Retinal pigment epithelial cell (primary cell): ENCODE results near the gene NDST1.

Experiments used
- DNase-seq: peaks from one replicate; pipeline ENCODE4 v3.0.0-alpha.2; 2010; ENCODE audit warnings: low read depth
- H3K4me3 ChIP-seq: 2 replicates; pipeline ENCODE4 v1.5.1; 2011; ENCODE audit warnings: mild to moderate bottlenecking, low read length, control low read depth, moderate library complexity
- TF ChIP-seq, protein P1 (sequence below): conservative IDR thresholded peaks from 2 replicates; pipeline ENCODE4 v1.5.1; 2011; ENCODE audit warnings: low read depth, low read length, control low read depth, inconsistent platforms

Gene NDST1

GRCh38 chr5:150600616-150601490 is 92.9 kb downstream of the NDST1 start:
- H3K4me3 ChIP-seq, result no peak overlapping the region

GRCh38 chr5:150601491-150602345 is 93.8 kb downstream of the NDST1 start:
- TF ChIP-seq, protein P1, sequence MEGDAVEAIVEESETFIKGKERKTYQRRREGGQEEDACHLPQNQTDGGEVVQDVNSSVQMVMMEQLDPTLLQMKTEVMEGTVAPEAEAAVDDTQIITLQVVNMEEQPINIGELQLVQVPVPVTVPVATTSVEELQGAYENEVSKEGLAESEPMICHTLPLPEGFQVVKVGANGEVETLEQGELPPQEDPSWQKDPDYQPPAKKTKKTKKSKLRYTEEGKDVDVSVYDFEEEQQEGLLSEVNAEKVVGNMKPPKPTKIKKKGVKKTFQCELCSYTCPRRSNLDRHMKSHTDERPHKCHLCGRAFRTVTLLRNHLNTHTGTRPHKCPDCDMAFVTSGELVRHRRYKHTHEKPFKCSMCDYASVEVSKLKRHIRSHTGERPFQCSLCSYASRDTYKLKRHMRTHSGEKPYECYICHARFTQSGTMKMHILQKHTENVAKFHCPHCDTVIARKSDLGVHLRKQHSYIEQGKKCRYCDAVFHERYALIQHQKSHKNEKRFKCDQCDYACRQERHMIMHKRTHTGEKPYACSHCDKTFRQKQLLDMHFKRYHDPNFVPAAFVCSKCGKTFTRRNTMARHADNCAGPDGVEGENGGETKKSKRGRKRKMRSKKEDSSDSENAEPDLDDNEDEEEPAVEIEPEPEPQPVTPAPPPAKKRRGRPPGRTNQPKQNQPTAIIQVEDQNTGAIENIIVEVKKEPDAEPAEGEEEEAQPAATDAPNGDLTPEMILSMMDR, result no peak
- no peak for DNase-seq
- no peak overlapping the region for H3K4me3 ChIP-seq

More at GRCh38 chr5:150600616-150601490, 92.9 kb downstream of the NDST1 start:
- TF ChIP-seq, protein P1, result no peak
- DNase-seq, result no peak

DNA sequence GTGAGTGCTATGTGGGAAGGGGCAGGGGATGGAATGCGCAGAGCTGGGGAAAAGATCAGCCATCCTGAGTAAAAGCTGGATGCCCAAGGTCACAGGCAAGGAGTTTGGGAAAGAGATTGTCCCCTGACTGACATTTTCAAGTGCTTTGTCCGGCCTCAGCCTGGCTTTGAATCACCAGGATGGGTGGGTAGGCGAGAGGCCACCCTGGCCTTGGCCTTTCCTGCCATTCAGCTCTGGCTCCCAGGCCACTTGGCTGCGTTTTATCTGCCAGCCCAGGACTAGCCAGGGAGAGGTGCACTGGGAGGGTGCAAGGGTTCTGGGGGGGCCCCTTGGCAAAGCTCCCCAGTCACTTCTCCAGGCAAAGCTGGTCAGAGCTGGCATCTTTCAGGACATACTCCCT is 95.1 kb downstream of the NDST1 start:
- DNase-seq, result no peak
- no peak overlapping the region for H3K4me3 ChIP-seq
- TF ChIP-seq, protein P1, result no peak

GRCh38 chr5:150603491-150603890 is 95.6 kb downstream of the NDST1 start:
- TF ChIP-seq, protein P1, result no peak
- H3K4me3 ChIP-seq, result no peak overlapping the region
- no peak for DNase-seq

DNA sequence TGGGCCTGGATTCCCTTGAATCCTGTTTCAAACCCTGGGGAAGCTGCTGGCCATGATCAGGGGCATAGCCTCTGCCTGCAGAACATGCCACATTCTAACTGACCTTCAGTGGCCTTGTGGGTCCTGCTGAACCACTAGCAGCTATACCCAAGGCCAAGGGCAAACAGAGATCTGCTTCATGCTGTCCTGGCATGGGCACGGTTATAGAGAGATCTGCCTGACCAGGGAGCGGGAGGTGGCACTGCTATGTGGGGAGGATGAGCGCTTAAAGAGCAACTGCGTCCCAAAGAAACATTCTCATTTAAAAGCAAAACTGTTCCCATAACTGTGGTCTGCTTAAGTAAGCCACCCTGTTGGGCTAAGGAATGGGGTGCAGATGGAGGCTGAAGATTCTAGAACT is 96.1 kb downstream of the NDST1 start:
- no peak for DNase-seq
- TF ChIP-seq, protein P1, result no peak
- no peak overlapping the region for H3K4me3 ChIP-seq

- no peak for DNase-seq
- TF ChIP-seq, protein P1, result no peak
- H3K4me3 ChIP-seq, result no peak overlapping the region
These were observed 97.0 kb downstream of the NDST1 start for GRCh38 chr5:150604894-150605440.
